Breast epithelium (tissue), 4 donors: ENCODE data around the gene ALDH1A1. TPM values are rescaled to one million over a fixed set of nuclear protein-coding genes. Genes with fewer than 3 reads are reported as not detected.

Experiments used
- DNase-seq, 2 donors: peaks; one replicate each; pipeline ENCODE4 v3.0.0-alpha.2; 2019; ENCODE audit warnings: low spot score in 2 of 2
- H3K27ac ChIP-seq, 2 donors: fragments of 200-600 bp; sonication (generic) in 1 of 2; one replicate each; pipeline ENCODE4 v1.5.1; 2016 to 2019; ENCODE audit warnings: mild to moderate bottlenecking in 1 of 2
- H3K27me3 ChIP-seq, 2 donors: fragments of 200-600 bp; sonication (generic) in 1 of 2; one replicate each; pipeline versions ENCODE4 v1.5.1 to v1.6.0; 2017 to 2019; ENCODE audit warnings: control low read depth in 1 of 2, mild to moderate bottlenecking in 1 of 2
- H3K36me3 ChIP-seq: fragments of 200-600 bp; one replicate; pipeline ENCODE4 v1.5.1; 2019
- H3K4me1 ChIP-seq, 2 donors: fragments of 200-600 bp; sonication (generic); one replicate each; pipeline ENCODE4 v1.5.1; 2016 to 2019; ENCODE audit warnings: control low read depth in 1 of 2
- H3K4me3 ChIP-seq, 3 donors: fragments of 200-600 bp; sonication (generic); 1 replicate in 2 of 3; 2 replicates in 1 of 3; pipeline ENCODE4 v1.5.1; 2016 to 2019; ENCODE audit warnings: mild to moderate bottlenecking in 3 of 3, moderate library complexity in 2 of 3
- H3K9me3 ChIP-seq, 2 donors: fragments of 200-600 bp; sonication (generic) in 1 of 2; one replicate each; pipeline ENCODE4 v1.5.1; 2016 to 2019; ENCODE audit warnings: control low read depth in 1 of 2
- CTCF ChIP-seq, 3 donors: fragments of 450-650 bp; IDR thresholded peaks; one replicate each; pipeline ENCODE4 v1.5.1; 2016 to 2017; ENCODE audit warnings: antibody characterized with exemption in 3 of 3, mild to moderate bottlenecking in 3 of 3, moderate library complexity in 3 of 3
- POLR2A ChIP-seq: fragments of 450-650 bp; IDR thresholded peaks from one replicate; pipeline ENCODE4 v1.6.1; 2016; ENCODE audit warnings: antibody characterized with exemption, mild to moderate bottlenecking, moderate library complexity
- POLR2AphosphoS5 ChIP-seq, 3 donors: sonication (generic); formaldehyde crosslinking; IDR thresholded peaks; one replicate each; pipeline ENCODE4 v1.6.1; 2017; ENCODE audit warnings: antibody characterized with exemption in 3 of 3
- intact Hi-C: fragments of 100-400 bp; cut with DNase I; formaldehyde crosslinking; loops from one replicate; pipeline ENCODE4 v1.15.1; 2023; ENCODE audit warnings: low total_unique reads
- total RNA-seq, 3 donors: library from RNA; depleted of rRNA; stranded (reverse); fragments of >200 nt; gene quantifications; one replicate each; pipeline ENCODE4 v1.1.0, GENCODE V29; 2016

The ALDH1A1 gene
- total RNA-seq, 3 donors from 2014 or later: 67.2 to 233 (median 80.1) TPM

GRCh38 chr9:72923077-72923476 lies 29.8 kb downstream of the ALDH1A1 start:
- no peak for TF ChIP-seq POLR2A
- no peak for TF ChIP-seq POLR2AphosphoS5 (IDR thresholded peaks at IDR 0.05)
- intact Hi-C loops: no loop called here
- H3K27ac ChIP-seq: no peak overlapping the region
- DNase-seq: no peak
- H3K9me3 ChIP-seq: no peaks in the 10 kb centered on the region
- no peaks in the 10 kb centered on the region for H3K36me3 ChIP-seq
- no peaks in the 10 kb centered on the region for H3K4me1 ChIP-seq
- H3K4me3 ChIP-seq: no peak overlapping the region
- H3K27me3 ChIP-seq: no peaks in the 10 kb centered on the region

GRCh38 chr9:72921888-72922654 lies 30.8 kb downstream of the ALDH1A1 start:
- no peaks in the 10 kb centered on the region for H3K36me3 ChIP-seq
- intact Hi-C loops: no loop called here
- TF ChIP-seq POLR2A (no peak), CTCF (IDR thresholded peaks at IDR 0.05) (no peak), POLR2AphosphoS5 (IDR thresholded peaks at IDR 0.05) (no peak)
- no peak for DNase-seq
- no peak overlapping the region for H3K4me3 ChIP-seq
- no peaks in the 10 kb centered on the region for H3K27me3 ChIP-seq
- H3K9me3 ChIP-seq: no peaks in the 10 kb centered on the region
- no peak overlapping the region for H3K27ac ChIP-seq
- H3K4me1 ChIP-seq: no peaks in the 10 kb centered on the region

- H3K27ac ChIP-seq: no peak overlapping the region
- H3K9me3 ChIP-seq: no peaks in the 10 kb centered on the region
- intact Hi-C loops: no loop called here
- no peaks in the 10 kb centered on the region for H3K27me3 ChIP-seq
- H3K4me1 ChIP-seq: no peaks in the 10 kb centered on the region
- H3K36me3 ChIP-seq: no peaks in the 10 kb centered on the region
- H3K4me3 ChIP-seq: no peak overlapping the region
- TF ChIP-seq POLR2A (no peak), CTCF (IDR thresholded peaks at IDR 0.05) (no peak), POLR2AphosphoS5 (IDR thresholded peaks at IDR 0.05) (no peak)
- no peak for DNase-seq
These were observed 33.5 kb downstream of the ALDH1A1 start for GRCh38 chr9:72919246-72919945.

GRCh38 chr9:72917892-72918509 lies 34.9 kb downstream of the ALDH1A1 start:
- TF ChIP-seq CTCF (IDR thresholded peaks at IDR 0.05) (no peak), POLR2A (no peak), POLR2AphosphoS5 (IDR thresholded peaks at IDR 0.05) (no peak)
- Histone ChIP-seq H3K27me3 (no peaks in the 10 kb centered on the region), H3K4me3 (no peak overlapping the region), H3K9me3 (no peaks in the 10 kb centered on the region), H3K36me3 (no peaks in the 10 kb centered on the region), H3K4me1 (no peaks in the 10 kb centered on the region), H3K27ac (no peak overlapping the region)
- no peak for DNase-seq
- intact Hi-C loops: no loop called here

- Histone ChIP-seq H3K4me1 (no peaks in the 10 kb centered on the region), H3K9me3 (no peaks in the 10 kb centered on the region), H3K36me3 (no peaks in the 10 kb centered on the region), H3K27ac (no peak overlapping the region), H3K27me3 (no peaks in the 10 kb centered on the region), H3K4me3 (no peak overlapping the region)
- TF ChIP-seq POLR2AphosphoS5 (IDR thresholded peaks at IDR 0.05): no peak
- intact Hi-C loops: no loop called here
- DNase-seq: no peak
These were observed 37.2 kb downstream of the ALDH1A1 start for GRCh38 chr9:72915659-72916058.

GRCh38 chr9:72914750-72915149 lies 38.1 kb downstream of the ALDH1A1 start:
- no peak for DNase-seq
- no peaks in the 10 kb centered on the region for H3K27me3 ChIP-seq
- no peaks in the 10 kb centered on the region for H3K9me3 ChIP-seq
- intact Hi-C loops: no loop called here
- H3K27ac ChIP-seq: no peak overlapping the region
- no peaks in the 10 kb centered on the region for H3K4me1 ChIP-seq
- no peaks in the 10 kb centered on the region for H3K36me3 ChIP-seq
- no peak for TF ChIP-seq POLR2A
- no peak overlapping the region for H3K4me3 ChIP-seq
